ENCODE results near the gene HAUS7. TPM values are rescaled to one million over a fixed set of nuclear protein-coding genes. Genes with fewer than 3 reads are reported as not detected.

HAUS7 gene
- total and polyA plus RNA-seq, 2 experiments from 2014 or later = 19.8 to 22.6 TPM

DNA sequence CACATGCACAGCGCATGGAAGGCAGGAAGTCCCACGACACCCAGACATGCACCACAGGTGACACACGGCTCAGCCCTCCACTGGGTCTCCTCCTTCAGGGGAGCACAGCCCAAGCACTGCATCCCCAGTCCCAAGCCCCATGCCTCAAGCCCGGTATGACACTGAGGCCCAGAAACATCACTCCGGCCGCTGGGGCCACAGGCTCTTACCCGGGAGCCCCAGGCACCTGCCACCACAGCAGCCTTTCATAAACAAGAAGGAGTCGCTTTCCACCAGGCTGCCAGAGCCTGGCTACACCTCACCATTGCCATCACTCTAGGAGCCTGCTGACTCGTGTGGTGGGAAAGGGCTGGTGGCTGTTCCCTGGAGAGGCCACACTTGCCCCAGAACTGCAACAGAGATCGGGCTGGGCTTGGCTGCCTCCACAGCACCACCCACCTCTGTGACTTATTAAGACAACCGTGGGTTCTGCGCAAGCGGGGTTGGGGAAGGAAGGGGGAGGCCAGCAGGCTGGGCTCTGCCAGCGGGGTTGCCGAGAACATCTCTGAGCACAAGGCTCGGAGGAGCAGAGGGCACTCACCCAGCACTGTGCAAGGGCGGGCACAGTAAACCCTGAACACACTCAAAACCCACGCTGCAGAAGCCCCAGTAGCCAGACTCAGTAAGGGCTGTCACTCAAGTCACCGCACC is 4.5 kb downstream of the HAUS7 start:
- Histone ChIP-seq H3K27ac (no peak overlapping the region), H3K9me3 (ENCODE audit: low read depth) (no peaks in the 10 kb centered on the region), H3K4me1 (ENCODE audit: low read depth) (no peaks in the 10 kb centered on the region), H3K4me3 (no peak overlapping the region), H3K27me3 (no peaks in the 10 kb centered on the region), H3K36me3 (no peaks in the 10 kb centered on the region)
- no peak for DNase-seq (ENCODE audit: low read depth in 1 of 2, low spot score in 1 of 2)
- TF ChIP-seq, protein P1, sequence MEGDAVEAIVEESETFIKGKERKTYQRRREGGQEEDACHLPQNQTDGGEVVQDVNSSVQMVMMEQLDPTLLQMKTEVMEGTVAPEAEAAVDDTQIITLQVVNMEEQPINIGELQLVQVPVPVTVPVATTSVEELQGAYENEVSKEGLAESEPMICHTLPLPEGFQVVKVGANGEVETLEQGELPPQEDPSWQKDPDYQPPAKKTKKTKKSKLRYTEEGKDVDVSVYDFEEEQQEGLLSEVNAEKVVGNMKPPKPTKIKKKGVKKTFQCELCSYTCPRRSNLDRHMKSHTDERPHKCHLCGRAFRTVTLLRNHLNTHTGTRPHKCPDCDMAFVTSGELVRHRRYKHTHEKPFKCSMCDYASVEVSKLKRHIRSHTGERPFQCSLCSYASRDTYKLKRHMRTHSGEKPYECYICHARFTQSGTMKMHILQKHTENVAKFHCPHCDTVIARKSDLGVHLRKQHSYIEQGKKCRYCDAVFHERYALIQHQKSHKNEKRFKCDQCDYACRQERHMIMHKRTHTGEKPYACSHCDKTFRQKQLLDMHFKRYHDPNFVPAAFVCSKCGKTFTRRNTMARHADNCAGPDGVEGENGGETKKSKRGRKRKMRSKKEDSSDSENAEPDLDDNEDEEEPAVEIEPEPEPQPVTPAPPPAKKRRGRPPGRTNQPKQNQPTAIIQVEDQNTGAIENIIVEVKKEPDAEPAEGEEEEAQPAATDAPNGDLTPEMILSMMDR (IDR thresholded peaks at IDR 0.05; ENCODE audit: low read depth, low read length) = no peak

DNA sequence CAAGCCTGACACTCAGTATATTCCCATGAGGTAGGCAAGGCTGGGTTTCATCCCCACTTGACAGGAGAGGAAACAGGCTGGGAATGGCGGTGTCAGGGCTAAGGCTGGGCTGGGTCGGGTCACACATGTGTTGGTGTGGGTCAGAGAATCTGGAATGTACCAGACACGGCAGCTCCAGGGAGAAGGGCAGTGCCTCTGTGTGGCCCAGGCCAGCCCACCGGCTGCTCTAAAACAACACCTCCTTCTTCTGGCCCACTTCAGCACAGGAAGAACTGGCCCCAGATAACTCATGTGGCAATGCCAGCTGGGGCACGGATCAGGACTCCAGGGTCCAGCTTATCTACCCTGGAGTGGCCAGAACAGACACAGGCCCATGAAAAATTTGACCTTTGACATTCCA is 6.3 kb downstream of the HAUS7 start:
- H3K27ac ChIP-seq = no peak overlapping the region
- H3K4me3 ChIP-seq = no peak overlapping the region
- TF ChIP-seq, protein P1 (IDR thresholded peaks at IDR 0.05; ENCODE audit: low read depth, low read length) = no peak
- H3K27me3 ChIP-seq = no peaks in the 10 kb centered on the region
- no peak for DNase-seq (ENCODE audit: low read depth in 1 of 2, low spot score in 1 of 2)
- H3K9me3 ChIP-seq (ENCODE audit: low read depth) = no peaks in the 10 kb centered on the region
- H3K4me1 ChIP-seq (ENCODE audit: low read depth) = no peaks in the 10 kb centered on the region
- no peaks in the 10 kb centered on the region for H3K36me3 ChIP-seq

DNA sequence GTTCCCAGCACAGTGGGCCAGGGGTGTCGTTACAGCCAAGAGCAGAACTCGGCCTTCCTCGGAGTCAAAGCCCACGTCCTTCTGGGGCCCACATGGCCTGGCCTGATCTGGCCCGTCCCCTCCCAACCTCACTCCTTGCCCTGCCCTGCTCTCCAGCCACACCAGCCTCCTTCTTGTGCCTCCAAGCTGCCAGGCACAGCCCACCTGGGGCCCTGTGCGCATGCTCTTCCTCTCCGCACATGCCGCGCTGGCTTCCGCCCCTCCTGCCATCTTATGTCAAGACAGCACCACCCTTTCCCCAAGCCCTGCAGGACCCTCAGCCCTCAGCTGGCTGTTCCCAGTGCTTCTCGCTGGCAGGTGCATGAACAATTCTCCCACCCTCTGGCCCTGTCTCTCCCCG is 6.8 kb downstream of the HAUS7 start:
- Histone ChIP-seq H3K36me3 (no peaks in the 10 kb centered on the region), H3K4me1 (ENCODE audit: low read depth) (no peaks in the 10 kb centered on the region), H3K4me3 (no peak overlapping the region), H3K27ac (no peak overlapping the region), H3K27me3 (no peaks in the 10 kb centered on the region), H3K9me3 (ENCODE audit: low read depth) (no peaks in the 10 kb centered on the region)
- TF ChIP-seq, protein P1 (IDR thresholded peaks at IDR 0.05; ENCODE audit: low read depth, low read length) = no peak
- no peak for DNase-seq (ENCODE audit: low read depth in 1 of 2, low spot score in 1 of 2)

DNA sequence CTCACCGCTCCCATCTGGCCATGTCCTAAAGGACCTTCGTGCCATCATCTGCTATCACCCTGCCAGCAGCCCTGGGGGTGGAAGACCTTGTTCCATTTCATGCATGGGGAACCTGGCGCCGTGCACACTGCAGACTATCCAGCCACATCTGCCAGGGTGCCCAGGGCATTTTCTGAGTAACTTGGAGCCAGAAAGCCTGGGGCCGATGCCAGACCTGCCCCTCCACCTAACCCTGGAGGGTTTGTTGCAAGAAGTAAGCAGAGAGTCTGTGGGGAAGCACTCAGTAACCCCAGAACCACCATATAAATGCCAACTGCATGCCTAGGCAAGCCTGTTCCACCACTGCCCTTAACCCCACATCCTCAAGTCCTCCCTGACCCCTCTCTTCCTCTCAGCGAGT is 7.3 kb downstream of the HAUS7 start:
- Histone ChIP-seq H3K36me3 (no peaks in the 10 kb centered on the region), H3K27ac (no peak overlapping the region), H3K9me3 (ENCODE audit: low read depth) (no peaks in the 10 kb centered on the region), H3K4me1 (ENCODE audit: low read depth) (no peaks in the 10 kb centered on the region), H3K27me3 (no peaks in the 10 kb centered on the region), H3K4me3 (no peak overlapping the region)
- no peak for DNase-seq (ENCODE audit: low read depth in 1 of 2, low spot score in 1 of 2)
- TF ChIP-seq, protein P1 (IDR thresholded peaks at IDR 0.05; ENCODE audit: low read depth, low read length) = no peak

DNA sequence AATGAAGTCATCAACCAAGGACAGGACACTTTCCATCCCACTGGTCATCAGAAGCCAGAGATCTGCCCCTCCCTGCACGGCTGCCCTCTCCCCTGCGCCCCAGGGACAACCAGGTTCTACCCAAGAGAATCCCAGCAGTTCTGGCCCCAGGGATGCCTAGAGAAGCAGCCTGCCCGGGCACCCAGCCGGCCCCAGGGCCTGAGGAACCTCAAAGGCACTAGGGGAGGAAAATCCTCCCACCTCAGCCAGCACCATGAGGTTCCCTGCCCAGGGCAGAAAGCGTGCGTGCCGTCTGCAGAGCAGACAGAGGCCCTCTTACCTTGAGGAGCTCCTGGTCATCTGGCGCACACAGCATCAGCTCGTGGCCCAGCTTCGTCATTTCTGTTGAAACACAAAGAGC is 8.1 kb downstream of the HAUS7 start:
- Histone ChIP-seq H3K4me3 (no peak overlapping the region), H3K9me3 (ENCODE audit: low read depth) (no peaks in the 10 kb centered on the region), H3K27me3 (no peaks in the 10 kb centered on the region), H3K36me3 (no peaks in the 10 kb centered on the region), H3K4me1 (ENCODE audit: low read depth) (no peaks in the 10 kb centered on the region), H3K27ac (no peak overlapping the region)
- DNase-seq (ENCODE audit: low read depth in 1 of 2, low spot score in 1 of 2) = no peak
- TF ChIP-seq, protein P1 (IDR thresholded peaks at IDR 0.05; ENCODE audit: low read depth, low read length) = no peak
